ENCODE results near the gene IRX4.
"Not testable (repeated sequence)": the region's sequence is repeated elsewhere in the genome, so short reads cannot be mapped to it uniquely, and the experiment has no call there.

The IRX4 gene

DNA sequence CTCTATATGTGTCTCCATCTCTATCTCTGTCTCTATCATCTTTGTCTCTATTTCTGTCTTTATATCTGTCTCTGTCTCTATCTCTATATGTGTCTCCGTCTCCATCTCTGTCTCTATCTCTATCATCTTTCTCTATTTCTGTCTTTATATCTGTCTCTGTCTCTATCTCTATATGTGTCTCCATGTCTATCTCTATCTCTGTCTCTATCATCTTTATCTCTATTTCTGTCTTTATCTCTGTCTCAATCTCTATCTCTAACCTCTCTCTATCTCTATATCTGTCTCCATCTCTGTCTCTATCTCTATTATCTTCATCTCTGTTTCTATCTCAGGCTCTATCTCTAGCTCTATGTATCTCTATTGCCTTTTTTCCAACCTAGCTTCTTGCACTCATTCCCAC, 37.0 kb downstream of the IRX4 start:
- Histone ChIP-seq H3K27me3 (ENCODE audit: insufficient read depth, low read depth) (peaks cover 7% of the 10 kb centered on the region; the same call in 1 of the 2 replicates), H3K79me2 (ENCODE audit: insufficient read depth, low read depth) (no peaks in the 10 kb centered on the region), H3K9ac (no peak overlapping the region), H3K27ac (no peak overlapping the region), H2AFZ (ENCODE audit: low read depth) (no peak overlapping the region), H3K36me3 (ENCODE audit: insufficient read depth) (no peaks in the 10 kb centered on the region), H3K4me3 (IDR thresholded peaks at IDR 0.05; ENCODE audit: insufficient read depth, low read depth, low read length) (no peak overlapping the region), H3K4me1 (ENCODE audit: low read depth, poor library complexity, severe bottlenecking) (no peaks in the 10 kb centered on the region), H3K4me2 (no peak overlapping the region), H4K20me1 (ENCODE audit: insufficient read depth) (no peaks in the 10 kb centered on the region)
- TF ChIP-seq, protein P1, sequence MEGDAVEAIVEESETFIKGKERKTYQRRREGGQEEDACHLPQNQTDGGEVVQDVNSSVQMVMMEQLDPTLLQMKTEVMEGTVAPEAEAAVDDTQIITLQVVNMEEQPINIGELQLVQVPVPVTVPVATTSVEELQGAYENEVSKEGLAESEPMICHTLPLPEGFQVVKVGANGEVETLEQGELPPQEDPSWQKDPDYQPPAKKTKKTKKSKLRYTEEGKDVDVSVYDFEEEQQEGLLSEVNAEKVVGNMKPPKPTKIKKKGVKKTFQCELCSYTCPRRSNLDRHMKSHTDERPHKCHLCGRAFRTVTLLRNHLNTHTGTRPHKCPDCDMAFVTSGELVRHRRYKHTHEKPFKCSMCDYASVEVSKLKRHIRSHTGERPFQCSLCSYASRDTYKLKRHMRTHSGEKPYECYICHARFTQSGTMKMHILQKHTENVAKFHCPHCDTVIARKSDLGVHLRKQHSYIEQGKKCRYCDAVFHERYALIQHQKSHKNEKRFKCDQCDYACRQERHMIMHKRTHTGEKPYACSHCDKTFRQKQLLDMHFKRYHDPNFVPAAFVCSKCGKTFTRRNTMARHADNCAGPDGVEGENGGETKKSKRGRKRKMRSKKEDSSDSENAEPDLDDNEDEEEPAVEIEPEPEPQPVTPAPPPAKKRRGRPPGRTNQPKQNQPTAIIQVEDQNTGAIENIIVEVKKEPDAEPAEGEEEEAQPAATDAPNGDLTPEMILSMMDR (conservative IDR thresholded peaks at IDR 0.05; ENCODE audit: low read depth, low read length): no peak

DNA sequence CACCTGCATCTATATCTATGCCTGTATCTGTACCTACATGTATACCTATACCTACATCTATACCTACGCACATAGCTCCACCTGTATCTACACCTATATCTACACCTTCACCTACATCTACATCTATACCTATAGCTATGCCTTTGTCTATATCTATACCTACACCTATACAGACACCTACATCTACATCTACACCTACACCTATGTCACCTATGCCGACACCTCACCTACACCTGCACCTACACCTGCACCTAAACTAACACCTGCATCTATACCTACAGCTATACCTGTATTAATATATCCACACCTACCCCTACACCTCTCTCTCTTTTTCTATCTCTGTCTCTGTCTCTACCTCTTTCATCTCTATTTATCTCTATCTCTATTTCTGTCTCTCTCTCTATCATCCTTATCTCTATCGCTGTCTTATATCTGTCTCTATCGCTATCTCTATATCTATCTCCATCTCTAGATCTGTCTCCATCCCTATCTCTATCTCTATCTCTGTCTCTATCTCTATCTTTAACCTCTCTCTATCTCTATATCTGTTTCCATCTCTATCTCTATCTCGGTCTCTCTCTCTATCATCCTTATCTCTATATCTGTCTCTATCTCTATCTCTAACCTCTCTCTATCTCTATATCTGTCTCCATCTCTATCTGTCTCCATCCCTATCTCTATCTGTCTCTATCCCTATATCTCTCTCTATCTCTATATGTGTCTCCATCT, 37.9 kb downstream of the IRX4 start:
- no peaks in the 10 kb centered on the region for H3K4me1 ChIP-seq (ENCODE audit: low read depth, poor library complexity, severe bottlenecking)
- no peak overlapping the region for H3K4me3 ChIP-seq (IDR thresholded peaks at IDR 0.05; ENCODE audit: insufficient read depth, low read depth, low read length)
- no peaks in the 10 kb centered on the region for H3K36me3 ChIP-seq (ENCODE audit: insufficient read depth)
- TF ChIP-seq, protein P1 (conservative IDR thresholded peaks at IDR 0.05; ENCODE audit: low read depth, low read length): no peak
- H2AFZ ChIP-seq (ENCODE audit: low read depth): no peak overlapping the region
- no peak overlapping the region for H3K27ac ChIP-seq
- H3K27me3 ChIP-seq (ENCODE audit: insufficient read depth, low read depth): no peaks in the 10 kb centered on the region; the same call in 1 of the 2 replicates
- no peak overlapping the region for H3K4me2 ChIP-seq
- no peak overlapping the region for H3K9ac ChIP-seq
- no peaks in the 10 kb centered on the region for H3K79me2 ChIP-seq (ENCODE audit: insufficient read depth, low read depth)
- H4K20me1 ChIP-seq (ENCODE audit: insufficient read depth): no peaks in the 10 kb centered on the region

DNA sequence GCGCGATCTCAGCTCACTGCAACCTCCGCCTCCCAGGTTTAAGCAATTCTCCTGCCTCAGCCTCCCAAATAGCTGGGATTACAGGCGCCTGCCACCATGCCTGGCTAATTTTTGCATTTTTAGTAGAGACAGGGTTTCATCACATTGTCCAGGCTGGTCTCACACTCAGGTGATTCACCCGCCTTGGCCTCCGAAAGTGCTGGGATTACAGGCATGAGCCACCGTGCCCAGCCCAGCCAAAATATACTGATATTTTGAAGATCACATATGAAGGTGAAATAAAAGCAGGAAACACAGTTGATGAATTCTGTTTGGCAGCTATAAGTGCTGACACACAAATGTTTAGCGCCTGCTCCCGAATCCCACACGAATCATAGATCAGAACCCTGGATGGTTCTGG, 39.0 kb downstream of the IRX4 start:
- not testable (repeated sequence) for H3K4me3 ChIP-seq (IDR thresholded peaks at IDR 0.05; ENCODE audit: insufficient read depth, low read depth, low read length); H4K20me1 ChIP-seq (ENCODE audit: insufficient read depth); H3K4me1 ChIP-seq (ENCODE audit: low read depth, poor library complexity, severe bottlenecking); H3K4me2 ChIP-seq; H3K36me3 ChIP-seq (ENCODE audit: insufficient read depth); H3K27ac ChIP-seq; H3K27me3 ChIP-seq (ENCODE audit: insufficient read depth, low read depth); H2AFZ ChIP-seq (ENCODE audit: low read depth); H3K9ac ChIP-seq; H3K79me2 ChIP-seq (ENCODE audit: insufficient read depth, low read depth)

DNA sequence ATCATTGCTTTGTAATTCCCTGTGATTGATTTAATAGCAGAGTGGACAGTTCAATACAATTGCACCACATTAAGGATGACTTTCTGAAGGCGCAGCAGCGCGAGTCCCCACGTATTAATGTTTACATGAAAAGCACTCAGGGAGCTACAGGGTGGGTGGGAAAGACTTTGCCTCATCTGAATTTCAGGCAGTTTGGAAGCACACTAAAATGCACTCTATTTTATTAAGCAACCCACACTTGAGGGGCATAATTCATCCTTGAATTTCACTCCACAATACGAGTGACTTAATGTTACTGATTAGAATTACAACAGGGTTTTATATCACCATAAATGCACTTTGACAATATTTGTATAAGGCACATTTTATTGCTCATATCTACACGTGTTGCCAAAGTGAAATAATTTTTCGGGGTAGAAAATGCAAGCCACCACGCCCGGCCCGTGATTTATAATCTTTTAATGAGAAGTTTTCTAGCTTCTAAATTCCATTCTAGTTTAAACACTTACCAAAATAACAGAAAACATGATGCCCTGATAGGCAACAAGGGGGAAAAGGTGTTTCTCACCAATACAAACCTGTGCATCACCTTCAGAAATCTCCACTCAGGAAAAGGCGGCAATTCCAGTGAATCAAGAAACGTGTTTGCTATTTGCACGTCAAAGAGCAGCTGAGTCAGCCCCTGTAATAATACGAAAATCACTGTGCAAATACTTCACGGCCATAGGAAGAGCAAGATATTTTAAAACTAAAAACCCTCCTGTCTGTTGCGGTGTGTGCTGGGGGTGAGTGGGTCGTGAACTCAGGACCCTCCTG, 40.5 kb downstream of the IRX4 start:
- TF ChIP-seq, protein P1 (conservative IDR thresholded peaks at IDR 0.05; ENCODE audit: low read depth, low read length): no peak
- H3K36me3 ChIP-seq (ENCODE audit: insufficient read depth): no peaks in the 10 kb centered on the region
- no peaks in the 10 kb centered on the region for H4K20me1 ChIP-seq (ENCODE audit: insufficient read depth)
- no peak overlapping the region for H3K4me2 ChIP-seq
- H3K79me2 ChIP-seq (ENCODE audit: insufficient read depth, low read depth): no peaks in the 10 kb centered on the region
- no peak overlapping the region for H3K9ac ChIP-seq
- no peaks in the 10 kb centered on the region for H3K4me1 ChIP-seq (ENCODE audit: low read depth, poor library complexity, severe bottlenecking)
- no peak overlapping the region for H2AFZ ChIP-seq (ENCODE audit: low read depth)
- no peak overlapping the region for H3K4me3 ChIP-seq (IDR thresholded peaks at IDR 0.05; ENCODE audit: insufficient read depth, low read depth, low read length)
- H3K27me3 ChIP-seq (ENCODE audit: insufficient read depth, low read depth): no peaks in the 10 kb centered on the region
- H3K27ac ChIP-seq: no peak overlapping the region

Measured in KMS-11 (cell line).